OCI-LY3 (cell line): ENCODE results near the gene PHKB.
A peak's percentile ranks its signal among the peaks of the same experiment; 100 is the strongest.

Experiments
- H2AFZ ChIP-seq: fragments of 200-600, 300-600 bp; shearing (Covaris generic); 2 replicates; pipeline ENCODE4 v1.6.0; 2014; ENCODE audit warnings: antibody characterized with exemption, low read depth, low read length
- H3K27ac ChIP-seq: fragments of 200-600, 300-600 bp; sonication (generic); 2 replicates; pipeline ENCODE4 v1.5.1; 2014; ENCODE audit warnings: mild to moderate bottlenecking, low read length, moderate library complexity, mixed read lengths
- H3K27me3 ChIP-seq: fragments of 200-600, 300-600 bp; sonication (generic); 2 replicates; pipeline ENCODE4 v1.6.1; 2014; ENCODE audit warnings: low read depth, low read length, mixed read lengths
- H3K36me3 ChIP-seq: fragments of 200-600, 300-600 bp; sonication (generic); replicated peaks from 2 replicates; pipeline ENCODE3; 2014; ENCODE audit warnings: low read depth, low read length, mixed read lengths
- H3K4me1 ChIP-seq: fragments of 300-600, 200-600 bp; sonication (generic); 2 replicates; pipeline ENCODE4 v1.6.1; 2014; ENCODE audit warnings: low read length, mixed read lengths
- H3K4me2 ChIP-seq: fragments of 200-600, 300-600 bp; sonication (generic); 2 replicates; pipeline ENCODE4 v1.6.1; 2014; ENCODE audit warnings: low read length, mixed read lengths
- H3K4me3 ChIP-seq: fragments of 300-600, 200-600 bp; sonication (generic); 2 replicates; pipeline ENCODE4 v1.5.1; 2014; ENCODE audit warnings: antibody characterized with exemption, mild to moderate bottlenecking, low read length, moderate library complexity
- H3K79me2 ChIP-seq: fragments of 300-600, 200-600 bp; shearing (Covaris generic); 2 replicates; pipeline ENCODE4 v1.6.1; 2014; ENCODE audit warnings: mild to moderate bottlenecking, low read length, mixed read lengths
- H3K9ac ChIP-seq: fragments of 300-600, 200-600 bp; shearing (Covaris generic); 2 replicates; pipeline ENCODE4 v1.6.0; 2014; ENCODE audit warnings: mild to moderate bottlenecking, low read length, moderate library complexity
- H3K9me3 ChIP-seq: fragments of 200-600, 300-600 bp; shearing (Covaris generic); 2 replicates; pipeline ENCODE4 v1.6.1; 2014; ENCODE audit warnings: low read length, mixed read lengths; ENCODE audit not compliant: insufficient read depth
- H4K20me1 ChIP-seq: fragments of 200-600, 300-600 bp; sonication (generic); 2 replicates; pipeline ENCODE4 v1.6.1; 2016; ENCODE audit warnings: low read length, mixed read lengths; ENCODE audit not compliant: insufficient read depth
- EZH2phosphoT487 ChIP-seq: fragments of 200-600 bp; shearing (Covaris generic); IDR thresholded peaks from 2 replicates; pipeline ENCODE4 v1.6.1; 2018; ENCODE audit warnings: antibody characterized with exemption, mixed run types, low read depth
- TF ChIP-seq, protein P1 (sequence below): fragments of 200-600, 300-600 bp; sonication (generic); IDR thresholded peaks from 2 replicates; pipeline ENCODE4 v1.5.1; 2014; ENCODE audit warnings: antibody characterized with exemption, low read length, low read depth

The PHKB gene

DNA sequence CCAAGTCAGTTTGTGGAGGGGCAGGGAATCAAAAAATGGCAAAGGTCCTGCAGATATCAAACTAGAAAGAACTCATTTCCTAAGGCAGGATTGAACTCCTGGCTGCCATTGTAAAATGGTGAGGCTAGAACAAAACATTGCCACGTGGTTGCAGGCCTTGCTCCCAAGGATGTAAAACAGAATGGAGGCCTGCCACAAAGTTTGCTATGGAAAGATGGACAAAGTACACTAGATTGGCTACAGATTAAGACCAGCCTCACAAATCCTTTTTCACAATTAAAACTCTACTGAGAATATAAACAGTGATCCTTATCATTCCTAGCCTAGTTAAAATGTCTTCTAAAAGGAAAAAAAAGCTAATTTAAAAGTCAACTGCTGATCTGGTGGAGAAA lies 30.9 kb downstream of the PHKB start:
- Histone ChIP-seq H3K27me3 (no peaks in the 10 kb centered on the region), H3K9me3 (no peaks in the 10 kb centered on the region), H3K79me2 (peaks cover 17% of the 10 kb centered on the region; the same call in 1 of the 2 replicates), H3K4me1 (peaks cover 49% of the 10 kb centered on the region), H3K4me2 (peak overlapping the region; percentile 99), H3K4me3 (peak overlapping the region; percentile 78), H3K27ac (peak overlapping the region; percentile 98), H2AFZ (peak overlapping the region; percentile 35; the same call in 1 of the 2 replicates), H3K36me3 (no peaks in the 10 kb centered on the region), H4K20me1 (no peaks in the 10 kb centered on the region), H3K9ac (peak overlapping the region; percentile 87)
- TF ChIP-seq EZH2phosphoT487 = no peak
- TF ChIP-seq, protein P1, sequence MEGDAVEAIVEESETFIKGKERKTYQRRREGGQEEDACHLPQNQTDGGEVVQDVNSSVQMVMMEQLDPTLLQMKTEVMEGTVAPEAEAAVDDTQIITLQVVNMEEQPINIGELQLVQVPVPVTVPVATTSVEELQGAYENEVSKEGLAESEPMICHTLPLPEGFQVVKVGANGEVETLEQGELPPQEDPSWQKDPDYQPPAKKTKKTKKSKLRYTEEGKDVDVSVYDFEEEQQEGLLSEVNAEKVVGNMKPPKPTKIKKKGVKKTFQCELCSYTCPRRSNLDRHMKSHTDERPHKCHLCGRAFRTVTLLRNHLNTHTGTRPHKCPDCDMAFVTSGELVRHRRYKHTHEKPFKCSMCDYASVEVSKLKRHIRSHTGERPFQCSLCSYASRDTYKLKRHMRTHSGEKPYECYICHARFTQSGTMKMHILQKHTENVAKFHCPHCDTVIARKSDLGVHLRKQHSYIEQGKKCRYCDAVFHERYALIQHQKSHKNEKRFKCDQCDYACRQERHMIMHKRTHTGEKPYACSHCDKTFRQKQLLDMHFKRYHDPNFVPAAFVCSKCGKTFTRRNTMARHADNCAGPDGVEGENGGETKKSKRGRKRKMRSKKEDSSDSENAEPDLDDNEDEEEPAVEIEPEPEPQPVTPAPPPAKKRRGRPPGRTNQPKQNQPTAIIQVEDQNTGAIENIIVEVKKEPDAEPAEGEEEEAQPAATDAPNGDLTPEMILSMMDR = no peak

GRCh38 chr16:47492428-47493377 lies 31.6 kb downstream of the PHKB start:
- H3K4me3 ChIP-seq = peak overlapping the region; percentile 78
- no peaks in the 10 kb centered on the region for H4K20me1 ChIP-seq
- H3K4me1 ChIP-seq = peaks cover 43% of the 10 kb centered on the region
- H3K9me3 ChIP-seq = no peaks in the 10 kb centered on the region
- H3K9ac ChIP-seq = peak overlapping the region; percentile 87
- peak overlapping the region; percentile 99 for H3K4me2 ChIP-seq
- H3K36me3 ChIP-seq = peaks cover 4% of the 10 kb centered on the region
- H3K27me3 ChIP-seq = no peaks in the 10 kb centered on the region
- TF ChIP-seq, protein P1 = no peak
- no peak for TF ChIP-seq EZH2phosphoT487
- H2AFZ ChIP-seq = peak overlapping the region; percentile 35; the same call in 1 of the 2 replicates
- peaks cover 14% of the 10 kb centered on the region; the same call in 1 of the 2 replicates for H3K79me2 ChIP-seq
- peak overlapping the region; percentile 98 for H3K27ac ChIP-seq

GRCh38 chr16:47493381-47494337 lies 32.5 kb downstream of the PHKB start:
- Histone ChIP-seq H4K20me1 (no peaks in the 10 kb centered on the region), H3K27ac (peak overlapping the region; percentile 98), H3K27me3 (no peaks in the 10 kb centered on the region), H2AFZ (peak overlapping the region; percentile 35; the same call in 1 of the 2 replicates), H3K4me3 (peak overlapping the region; percentile 78), H3K36me3 (peaks cover 9% of the 10 kb centered on the region), H3K79me2 (peaks cover 14% of the 10 kb centered on the region; the same call in 1 of the 2 replicates), H3K4me2 (peak overlapping the region; percentile 99), H3K4me1 (peaks cover 43% of the 10 kb centered on the region), H3K9me3 (no peaks in the 10 kb centered on the region), H3K9ac (peak overlapping the region; percentile 87)
- no peak for TF ChIP-seq EZH2phosphoT487
- TF ChIP-seq, protein P1 = no peak
